ENCODE results near the gene MTX1. TPM values are rescaled to one million over a fixed set of nuclear protein-coding genes. Genes with fewer than 3 reads are reported as not detected.

Gene MTX1
- total RNA-seq, 1 donor, result 38.0 TPM

- no peak for TF ChIP-seq CTCF (IDR thresholded peaks at IDR 0.05; ENCODE audit: insufficient read depth, low read depth, low read length)
- no peak overlapping the region for H3K4me3 ChIP-seq (ENCODE audit: low read depth, low read length)
These were observed 10.0 kb upstream of the MTX1 start for GRCh38 chr1:155198547-155198906.

GRCh38 chr1:155199792-155200191 is 8.7 kb upstream of the MTX1 start:
- DNase-seq (ENCODE audit: low read depth), result no peak
- H3K4me3 ChIP-seq (ENCODE audit: low read depth, low read length), result no peak overlapping the region
- no peak for TF ChIP-seq CTCF (IDR thresholded peaks at IDR 0.05; ENCODE audit: insufficient read depth, low read depth, low read length)

More at GRCh38 chr1:155198547-155198906, 10.0 kb upstream of the MTX1 start:
- no peak for DNase-seq (ENCODE audit: low read depth)

GRCh38 chr1:155200920-155201319 is 7.6 kb upstream of the MTX1 start:
- TF ChIP-seq CTCF (IDR thresholded peaks at IDR 0.05; ENCODE audit: insufficient read depth, low read depth, low read length), result no peak
- DNase-seq (ENCODE audit: low read depth), result no peak
- H3K4me3 ChIP-seq (ENCODE audit: low read depth, low read length), result no peak overlapping the region

GRCh38 chr1:155202198-155202597 is 6.3 kb upstream of the MTX1 start:
- H3K4me3 ChIP-seq (ENCODE audit: low read depth, low read length), result no peak overlapping the region
- no peak for TF ChIP-seq CTCF (IDR thresholded peaks at IDR 0.05; ENCODE audit: insufficient read depth, low read depth, low read length)
- no peak for DNase-seq (ENCODE audit: low read depth)

GRCh38 chr1:155202731-155203515 is 5.6 kb upstream of the MTX1 start:
- TF ChIP-seq CTCF (IDR thresholded peaks at IDR 0.05; ENCODE audit: insufficient read depth, low read depth, low read length), result no peak
- H3K4me3 ChIP-seq (ENCODE audit: low read depth, low read length), result no peak overlapping the region
- DNase-seq (ENCODE audit: low read depth), result no peak

- TF ChIP-seq CTCF (IDR thresholded peaks at IDR 0.05; ENCODE audit: insufficient read depth, low read depth, low read length), result no peak
- no peak overlapping the region for H3K4me3 ChIP-seq (ENCODE audit: low read depth, low read length)
- no peak for DNase-seq (ENCODE audit: low read depth)
These were observed 3.5 kb upstream of the MTX1 start for GRCh38 chr1:155205035-155205434.

Data from fibroblast of villous mesenchyme (primary cell).